Measurements from ENCODE around the gene CMTM1. TPM values are rescaled to one million over a fixed set of nuclear protein-coding genes. Genes with fewer than 3 reads are reported as not detected.
"Not testable (repeated sequence)": the region's sequence is repeated elsewhere in the genome, so short reads cannot be mapped to it uniquely, and the experiment has no call there.

The CMTM1 gene
- total and polyA plus RNA-seq, 4 donors: 4.5 to 12.8 (median 10.0) TPM

- Histone ChIP-seq H3K4me1 (ENCODE audit: control insufficient read depth, insufficient read depth, low read length) (peaks cover 58% of the 10 kb centered on the region), H3K27ac (ENCODE audit: low read depth, low read length) (no peak overlapping the region), H3K27me3 (ENCODE audit: control insufficient read depth, insufficient read depth, low read length) (no peaks in the 10 kb centered on the region), H3K36me3 (ENCODE audit: control insufficient read depth, insufficient read depth, low read length) (peaks cover 52% of the 10 kb centered on the region), H3K4me3 (ENCODE audit: low read depth, low read length) (no peak overlapping the region), H3K9me3 (ENCODE audit: control insufficient read depth, insufficient read depth, low read length) (no peaks in the 10 kb centered on the region)
- WGBS (ENCODE audit: insufficient coverage): 30% methylated on average over 16 of the region's 17 CpGs
- peak in 5 of 6 donors; percentile 47 to 89 (median 59) for DNase-seq (ENCODE audit: low read depth in 4 of 6, low spot score in 6 of 6)
These were observed 42.3 kb downstream of the CMTM1 start for GRCh38 chr16:66608241-66609138.

- WGBS (ENCODE audit: insufficient coverage): 81% methylated on average over 12 of the region's 12 CpGs
- Histone ChIP-seq H3K4me3 (ENCODE audit: low read depth, low read length) (no peak overlapping the region), H3K36me3 (ENCODE audit: control insufficient read depth, insufficient read depth, low read length) (peaks cover 56% of the 10 kb centered on the region), H3K9me3 (ENCODE audit: control insufficient read depth, insufficient read depth, low read length) (no peaks in the 10 kb centered on the region), H3K27me3 (ENCODE audit: control insufficient read depth, insufficient read depth, low read length) (no peaks in the 10 kb centered on the region), H3K27ac (ENCODE audit: low read depth, low read length) (no peak overlapping the region), H3K4me1 (ENCODE audit: control insufficient read depth, insufficient read depth, low read length) (peaks cover 51% of the 10 kb centered on the region)
- no peak for DNase-seq (ENCODE audit: low read depth in 4 of 6, low spot score in 6 of 6)
These were observed 42.9 kb downstream of the CMTM1 start for GRCh38 chr16:66609139-66609510.

GRCh38 chr16:66610111-66610820 lies 44.0 kb downstream of the CMTM1 start:
- Histone ChIP-seq H3K27ac (ENCODE audit: low read depth, low read length) (no peak overlapping the region), H3K36me3 (ENCODE audit: control insufficient read depth, insufficient read depth, low read length) (peaks cover 61% of the 10 kb centered on the region), H3K4me1 (ENCODE audit: control insufficient read depth, insufficient read depth, low read length) (peaks cover 49% of the 10 kb centered on the region), H3K9me3 (ENCODE audit: control insufficient read depth, insufficient read depth, low read length) (no peaks in the 10 kb centered on the region), H3K4me3 (ENCODE audit: low read depth, low read length) (no peak overlapping the region), H3K27me3 (ENCODE audit: control insufficient read depth, insufficient read depth, low read length) (no peaks in the 10 kb centered on the region)
- WGBS (ENCODE audit: insufficient coverage): 91% methylated on average over 14 of the region's 14 CpGs
- no peak for DNase-seq (ENCODE audit: low read depth in 4 of 6, low spot score in 6 of 6)

GRCh38 chr16:66611911-66612310 lies 45.7 kb downstream of the CMTM1 start:
- H3K27me3 ChIP-seq (ENCODE audit: control insufficient read depth, insufficient read depth, low read length): not testable (repeated sequence)
- H3K36me3 ChIP-seq (ENCODE audit: control insufficient read depth, insufficient read depth, low read length): peaks cover 65% of the 10 kb centered on the region
- 100% methylated on average over 1 of the region's 8 CpGs for WGBS (ENCODE audit: insufficient coverage)

GRCh38 chr16:66612422-66612821 lies 46.2 kb downstream of the CMTM1 start:
- Histone ChIP-seq H3K27me3 (ENCODE audit: control insufficient read depth, insufficient read depth, low read length) (no peaks in the 10 kb centered on the region), H3K4me1 (ENCODE audit: control insufficient read depth, insufficient read depth, low read length) (peaks cover 36% of the 10 kb centered on the region), H3K9me3 (ENCODE audit: control insufficient read depth, insufficient read depth, low read length) (no peaks in the 10 kb centered on the region), H3K36me3 (ENCODE audit: control insufficient read depth, insufficient read depth, low read length) (peaks cover 65% of the 10 kb centered on the region), H3K4me3 (ENCODE audit: low read depth, low read length) (no peak overlapping the region), H3K27ac (ENCODE audit: low read depth, low read length) (peak overlapping the region; percentile 42)
- peak; percentile 41 to 86 (median 64) for DNase-seq (ENCODE audit: low read depth in 4 of 6, low spot score in 6 of 6)
- WGBS (ENCODE audit: insufficient coverage): 40% methylated on average over 14 of the region's 14 CpGs

More at GRCh38 chr16:66611911-66612310, 45.7 kb downstream of the CMTM1 start:
- H3K4me3 ChIP-seq (ENCODE audit: low read depth, low read length); H3K9me3 ChIP-seq (ENCODE audit: control insufficient read depth, insufficient read depth, low read length); DNase-seq (ENCODE audit: low read depth in 4 of 6, low spot score in 6 of 6): not testable (repeated sequence)
- Histone ChIP-seq H3K4me1 (ENCODE audit: control insufficient read depth, insufficient read depth, low read length) (peaks cover 36% of the 10 kb centered on the region), H3K27ac (ENCODE audit: low read depth, low read length) (peak overlapping the region; percentile 38)

- Histone ChIP-seq H3K27me3 (ENCODE audit: control insufficient read depth, insufficient read depth, low read length) (no peaks in the 10 kb centered on the region), H3K4me1 (ENCODE audit: control insufficient read depth, insufficient read depth, low read length) (peaks cover 26% of the 10 kb centered on the region), H3K27ac (ENCODE audit: low read depth, low read length) (no peak overlapping the region), H3K36me3 (ENCODE audit: control insufficient read depth, insufficient read depth, low read length) (peaks cover 60% of the 10 kb centered on the region), H3K9me3 (ENCODE audit: control insufficient read depth, insufficient read depth, low read length) (no peaks in the 10 kb centered on the region), H3K4me3 (ENCODE audit: low read depth, low read length) (no peak overlapping the region)
- 94% methylated on average over 6 of the region's 12 CpGs for WGBS (ENCODE audit: insufficient coverage)
- no peak for DNase-seq (ENCODE audit: low read depth in 4 of 6, low spot score in 6 of 6)
These were observed 48.0 kb downstream of the CMTM1 start for GRCh38 chr16:66614161-66614802.

GRCh38 chr16:66616169-66616568 lies 49.9 kb downstream of the CMTM1 start:
- no peak overlapping the region for H3K27ac ChIP-seq (ENCODE audit: low read depth, low read length)
- H3K36me3 ChIP-seq (ENCODE audit: control insufficient read depth, insufficient read depth, low read length): peaks cover 46% of the 10 kb centered on the region
- no peak overlapping the region for H3K4me3 ChIP-seq (ENCODE audit: low read depth, low read length)
- H3K27me3 ChIP-seq (ENCODE audit: control insufficient read depth, insufficient read depth, low read length): no peaks in the 10 kb centered on the region
- no peaks in the 10 kb centered on the region for H3K9me3 ChIP-seq (ENCODE audit: control insufficient read depth, insufficient read depth, low read length)
- WGBS (ENCODE audit: insufficient coverage): 92% methylated on average over 1 of the region's 4 CpGs
- no peak for DNase-seq (ENCODE audit: low read depth in 4 of 6, low spot score in 6 of 6)
- H3K4me1 ChIP-seq (ENCODE audit: control insufficient read depth, insufficient read depth, low read length): peaks cover 26% of the 10 kb centered on the region

GRCh38 chr16:66616592-66616991 lies 50.4 kb downstream of the CMTM1 start:
- Histone ChIP-seq H3K36me3 (ENCODE audit: control insufficient read depth, insufficient read depth, low read length) (peaks cover 45% of the 10 kb centered on the region), H3K4me3 (ENCODE audit: low read depth, low read length) (no peak overlapping the region), H3K27me3 (ENCODE audit: control insufficient read depth, insufficient read depth, low read length) (no peaks in the 10 kb centered on the region), H3K9me3 (ENCODE audit: control insufficient read depth, insufficient read depth, low read length) (no peaks in the 10 kb centered on the region), H3K4me1 (ENCODE audit: control insufficient read depth, insufficient read depth, low read length) (peaks cover 22% of the 10 kb centered on the region), H3K27ac (ENCODE audit: low read depth, low read length) (no peak overlapping the region)
- DNase-seq (ENCODE audit: low read depth in 4 of 6, low spot score in 6 of 6): no peak
- 58% methylated on average over 9 of the region's 9 CpGs for WGBS (ENCODE audit: insufficient coverage)

- H3K27me3 ChIP-seq (ENCODE audit: control insufficient read depth, insufficient read depth, low read length): no peaks in the 10 kb centered on the region
- no peak overlapping the region for H3K4me3 ChIP-seq (ENCODE audit: low read depth, low read length)
- no peaks in the 10 kb centered on the region for H3K9me3 ChIP-seq (ENCODE audit: control insufficient read depth, insufficient read depth, low read length)
- H3K36me3 ChIP-seq (ENCODE audit: control insufficient read depth, insufficient read depth, low read length): peaks cover 45% of the 10 kb centered on the region
- H3K4me1 ChIP-seq (ENCODE audit: control insufficient read depth, insufficient read depth, low read length): peaks cover 18% of the 10 kb centered on the region
- DNase-seq (ENCODE audit: low read depth in 4 of 6, low spot score in 6 of 6): no peak
- no peak overlapping the region for H3K27ac ChIP-seq (ENCODE audit: low read depth, low read length)
- 83% methylated on average over 1 of the region's 2 CpGs for WGBS (ENCODE audit: insufficient coverage)
These were observed 50.8 kb downstream of the CMTM1 start for GRCh38 chr16:66617010-66617434.

Data from spinal cord (tissue), 10 donors.